OCI-LY7 (cell line): ENCODE data around the gene TMTC1. TPM values are rescaled to one million over a fixed set of nuclear protein-coding genes. Genes with fewer than 3 reads are reported as not detected.

Experiments
- BruUV-seq: library from RNA; stranded (reverse); fragments of 400-500 nt; replicated peaks from 2 replicates; lab custom pipeline; 2021; lab: Mats Ljungman, UMichigan
- CTCF ChIA-PET: fragments of 300-600 bp; sonication (Branson Sonifier 250); formaldehyde crosslinking; loops from one replicate; lab custom pipeline; 2022; ENCODE audit warnings: antibody characterized with exemption; ENCODE audit not compliant: unreplicated experiment; lab: Charles Lee
- POLR2A ChIA-PET: fragments of 300-600 bp; sonication (Branson Sonifier 250); formaldehyde crosslinking; loops from one replicate; lab custom pipeline; 2022; ENCODE audit warnings: antibody characterized with exemption; lab: Charles Lee
- DNase-seq: peaks from one replicate; pipeline ENCODE4 v3.0.0-alpha.2; 2015; ENCODE audit warnings: low spot score
- H2AFZ ChIP-seq: fragments of 200-600 bp; sonication (generic), shearing (Covaris generic); 2 replicates; pipeline ENCODE4 v1.6.1; 2014; ENCODE audit warnings: mild to moderate bottlenecking, antibody characterized with exemption, low read length, moderate library complexity
- H3K27ac ChIP-seq: fragments of 200-600 bp; sonication (generic); 2 replicates; pipeline ENCODE4 v1.5.1; 2014; ENCODE audit warnings: mixed run types, low read depth, mild to moderate bottlenecking, moderate library complexity, low read length, inconsistent platforms; ENCODE audit not compliant: poor library complexity, severe bottlenecking
- H3K36me3 ChIP-seq: fragments of 200-600 bp; sonication (generic); 2 replicates; pipeline ENCODE4 v1.6.1; 2014; ENCODE audit warnings: mild to moderate bottlenecking, antibody characterized with exemption, low read length, moderate library complexity, mixed read lengths; ENCODE audit not compliant: insufficient read depth
- H3K4me1 ChIP-seq: fragments of 200-600 bp; sonication (generic); 2 replicates; pipeline ENCODE4 v1.5.1; 2014; ENCODE audit warnings: mild to moderate bottlenecking, low read length; ENCODE audit not compliant: insufficient read depth, poor library complexity, severe bottlenecking
- H3K4me2 ChIP-seq: fragments of 200-600 bp; sonication (generic); 2 replicates; pipeline ENCODE4 v1.6.1; 2014; ENCODE audit warnings: mild to moderate bottlenecking, low read length
- H3K4me3 ChIP-seq: fragments of 200-600 bp; sonication (generic); 2 replicates; pipeline ENCODE4 v1.5.1; 2014; ENCODE audit warnings: mild to moderate bottlenecking, low read depth, low read length; ENCODE audit not compliant: poor library complexity, severe bottlenecking
- H3K79me2 ChIP-seq: fragments of 200-600 bp; sonication (generic); 2 replicates; pipeline ENCODE4 v1.6.1; 2016; ENCODE audit warnings: low read depth, mild to moderate bottlenecking, low read length, moderate library complexity, mixed read lengths; ENCODE audit not compliant: insufficient read depth
- H3K9me2 ChIP-seq: fragments of 200-600 bp; sonication (generic); 2 replicates; pipeline ENCODE4 v1.6.1; 2016; ENCODE audit warnings: mild to moderate bottlenecking, low read length, mixed read lengths; ENCODE audit not compliant: insufficient read depth
- H3K9me3 ChIP-seq: fragments of 200-600 bp; sonication (generic); 2 replicates; pipeline ENCODE4 v1.6.1; 2014; ENCODE audit warnings: mild to moderate bottlenecking, mixed run types, low read length, mixed read lengths
- H4K20me1 ChIP-seq: fragments of 200-600 bp; sonication (generic); 2 replicates; pipeline ENCODE4 v1.6.1; 2014; ENCODE audit warnings: mild to moderate bottlenecking, antibody characterized with exemption, low read length, moderate library complexity, mixed read lengths; ENCODE audit not compliant: insufficient read depth
- EZH2phosphoT487 ChIP-seq: fragments of 200-600 bp; sonication (generic); IDR thresholded peaks from 2 replicates; pipeline ENCODE4 v1.6.1; 2018; ENCODE audit warnings: low read depth, borderline replicate concordance, mild to moderate bottlenecking, mixed run types, antibody characterized with exemption, low read length, moderate library complexity, mixed read lengths
- intact Hi-C: fragments of 100-400 bp; cut with micrococcal nuclease; formaldehyde crosslinking; loops from one replicate; pipeline ENCODE4 v1.10.0; 2022; ENCODE audit not compliant: unreplicated experiment
- total RNA-seq, 2 experiments: library from RNA; depleted of rRNA in 1 of 2; stranded (reverse); fragments of >200 nt in 1 of 2; shearing (Covaris generic) in 1 of 2; gene quantifications; 2 replicates each; pipeline ENCODE4 v1.2.3, GENCODE V29; 2014 to 2022
- TF ChIP-seq, protein P1 (sequence below): fragments of 200-600 bp; sonication (generic); conservative IDR thresholded peaks from 2 replicates; pipeline ENCODE4 v1.5.1; 2014; ENCODE audit warnings: mild to moderate bottlenecking, antibody characterized with exemption, low read length, moderate library complexity, mixed read lengths

TMTC1 gene
- total RNA-seq, 2 experiments from 2014 or later = not detected

DNA sequence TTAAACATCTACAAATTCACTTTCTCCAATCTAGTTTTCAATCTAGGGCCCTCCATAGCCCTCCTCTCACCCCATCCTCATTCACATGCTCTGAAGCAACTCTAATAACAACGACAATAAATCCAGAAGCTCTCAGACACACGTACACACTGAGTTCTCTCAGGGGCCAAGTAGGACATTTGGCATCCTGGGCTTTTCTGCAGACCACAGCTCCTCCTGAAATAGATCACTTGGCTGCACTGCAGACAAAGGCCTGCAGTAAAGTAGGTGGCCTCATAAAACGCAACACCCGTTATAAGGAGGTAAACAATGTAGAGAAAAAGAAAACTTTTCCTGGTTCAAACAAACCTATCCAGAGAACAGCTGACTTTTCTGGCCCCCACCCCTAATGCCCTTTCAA, 111.2 kb downstream of the TMTC1 start:
- H3K4me1 ChIP-seq = no peaks in the 10 kb centered on the region
- H3K9me3 ChIP-seq = no peaks in the 10 kb centered on the region
- TF ChIP-seq, protein P1, sequence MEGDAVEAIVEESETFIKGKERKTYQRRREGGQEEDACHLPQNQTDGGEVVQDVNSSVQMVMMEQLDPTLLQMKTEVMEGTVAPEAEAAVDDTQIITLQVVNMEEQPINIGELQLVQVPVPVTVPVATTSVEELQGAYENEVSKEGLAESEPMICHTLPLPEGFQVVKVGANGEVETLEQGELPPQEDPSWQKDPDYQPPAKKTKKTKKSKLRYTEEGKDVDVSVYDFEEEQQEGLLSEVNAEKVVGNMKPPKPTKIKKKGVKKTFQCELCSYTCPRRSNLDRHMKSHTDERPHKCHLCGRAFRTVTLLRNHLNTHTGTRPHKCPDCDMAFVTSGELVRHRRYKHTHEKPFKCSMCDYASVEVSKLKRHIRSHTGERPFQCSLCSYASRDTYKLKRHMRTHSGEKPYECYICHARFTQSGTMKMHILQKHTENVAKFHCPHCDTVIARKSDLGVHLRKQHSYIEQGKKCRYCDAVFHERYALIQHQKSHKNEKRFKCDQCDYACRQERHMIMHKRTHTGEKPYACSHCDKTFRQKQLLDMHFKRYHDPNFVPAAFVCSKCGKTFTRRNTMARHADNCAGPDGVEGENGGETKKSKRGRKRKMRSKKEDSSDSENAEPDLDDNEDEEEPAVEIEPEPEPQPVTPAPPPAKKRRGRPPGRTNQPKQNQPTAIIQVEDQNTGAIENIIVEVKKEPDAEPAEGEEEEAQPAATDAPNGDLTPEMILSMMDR = no peak
- no peak for TF ChIP-seq EZH2phosphoT487
- H2AFZ ChIP-seq = no peak overlapping the region
- no TSS peak for BruUV-seq
- no peaks in the 10 kb centered on the region for H3K36me3 ChIP-seq
- intact Hi-C loops = no loop called here
- POLR2A ChIA-PET = no interaction called here
- no peak overlapping the region for H3K27ac ChIP-seq
- H4K20me1 ChIP-seq = no peaks in the 10 kb centered on the region
- H3K9me2 ChIP-seq = no peaks in the 10 kb centered on the region
- CTCF ChIA-PET = no interaction called here
- DNase-seq = no peak
- H3K79me2 ChIP-seq = no peaks in the 10 kb centered on the region
- H3K4me3 ChIP-seq = no peak overlapping the region
- no peak overlapping the region for H3K4me2 ChIP-seq

DNA sequence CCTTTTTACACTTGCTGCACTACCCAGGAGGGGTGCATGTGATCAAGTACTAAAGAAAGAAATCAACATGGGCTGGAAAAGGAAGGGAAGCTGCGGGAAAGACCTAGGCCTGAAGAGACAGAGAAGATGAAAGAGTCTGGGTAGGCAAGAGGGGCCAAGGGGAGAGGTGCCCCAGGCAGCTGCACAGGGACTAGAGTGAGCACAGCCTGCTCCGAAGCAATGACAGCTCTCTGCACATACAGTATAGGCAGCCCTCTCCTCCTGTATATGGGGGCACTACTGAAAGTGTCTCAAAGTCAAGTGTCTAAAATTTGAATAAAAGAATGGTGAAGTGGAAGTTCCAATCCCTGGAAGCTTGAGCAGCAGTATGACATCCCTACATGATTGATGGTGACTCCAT, 112.0 kb downstream of the TMTC1 start:
- DNase-seq = no peak
- ChIA-PET POLR2A (interaction anchor here (0.7 kb wide), 1 partner anchor 8 kb away, joined by 3 read pairs; no protein-coding TSS in a partner anchor), CTCF (no interaction called here)
- no peaks in the 10 kb centered on the region for H3K4me1 ChIP-seq
- TF ChIP-seq EZH2phosphoT487 = no peak
- TF ChIP-seq, protein P1 = no peak
- H3K9me2 ChIP-seq = no peaks in the 10 kb centered on the region
- H3K9me3 ChIP-seq = no peaks in the 10 kb centered on the region
- H3K4me2 ChIP-seq = no peak overlapping the region
- H2AFZ ChIP-seq = no peak overlapping the region
- H3K4me3 ChIP-seq = no peak overlapping the region
- no peaks in the 10 kb centered on the region for H4K20me1 ChIP-seq
- no TSS peak for BruUV-seq
- no peaks in the 10 kb centered on the region for H3K79me2 ChIP-seq
- intact Hi-C loops = no loop called here
- H3K36me3 ChIP-seq = no peaks in the 10 kb centered on the region
- H3K27ac ChIP-seq = no peak overlapping the region

DNA sequence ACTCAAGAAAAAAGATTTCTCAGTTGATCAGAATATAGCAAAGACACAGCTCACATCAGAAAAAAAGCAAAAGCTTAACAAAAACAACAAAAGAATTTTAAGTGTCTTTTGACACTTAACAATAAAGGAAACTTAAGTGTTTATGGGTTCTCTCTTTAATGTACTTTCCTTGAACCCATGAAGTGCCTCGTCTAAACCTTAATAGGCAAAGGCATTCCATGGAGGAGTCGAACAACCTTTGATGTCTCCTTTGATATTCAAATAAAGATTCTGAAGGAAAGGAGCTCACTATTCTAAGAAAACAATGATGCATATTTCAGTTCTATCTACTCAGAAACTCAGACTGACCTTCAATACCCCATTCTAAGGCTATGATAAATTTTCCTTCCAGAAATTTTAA, 116.7 kb downstream of the TMTC1 start:
- Histone ChIP-seq H4K20me1 (no peaks in the 10 kb centered on the region), H3K27ac (no peak overlapping the region), H3K4me2 (no peak overlapping the region), H3K4me1 (no peaks in the 10 kb centered on the region), H2AFZ (no peak overlapping the region), H3K79me2 (no peaks in the 10 kb centered on the region), H3K9me2 (no peaks in the 10 kb centered on the region), H3K36me3 (no peaks in the 10 kb centered on the region), H3K9me3 (no peaks in the 10 kb centered on the region), H3K4me3 (no peak overlapping the region)
- ChIA-PET CTCF (no interaction called here), POLR2A (interaction anchor here (1.0 kb wide), 1 partner anchor 44 kb away, joined by 3 read pairs; no protein-coding TSS in a partner anchor)
- no peak for TF ChIP-seq EZH2phosphoT487
- intact Hi-C loops = no loop called here
- BruUV-seq = no TSS peak
- DNase-seq = no peak
